CD4-positive, alpha-beta T cell treated with Interleukin-21 for 1 hour (primary cell): ENCODE results near the gene CERS6.

Experiments
- DNase-seq: peaks from one replicate; pipeline ENCODE4 v3.0.0-alpha.2; 2020

Gene CERS6

DNA sequence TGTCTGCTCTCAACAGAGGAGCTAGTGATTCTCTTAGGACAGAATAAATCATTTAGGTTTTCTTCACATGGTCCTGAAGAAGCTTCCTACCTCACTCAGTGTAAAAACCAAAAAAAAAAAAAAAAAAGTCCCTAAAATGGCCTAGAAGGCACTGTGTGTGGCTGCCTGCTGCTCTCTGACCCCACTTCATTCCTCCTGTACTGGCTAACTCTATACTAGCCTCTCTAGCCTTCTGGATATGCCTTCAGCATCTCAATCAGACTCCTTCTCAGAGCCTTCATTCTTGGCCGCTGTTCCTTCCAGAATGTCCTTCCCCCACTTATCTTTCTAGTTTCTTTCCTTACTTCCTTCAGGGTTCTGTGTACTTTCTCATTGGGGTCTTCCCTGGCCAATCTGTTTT lies 82.1 kb downstream of the CERS6 start:
- DNase-seq = no peak

DNA sequence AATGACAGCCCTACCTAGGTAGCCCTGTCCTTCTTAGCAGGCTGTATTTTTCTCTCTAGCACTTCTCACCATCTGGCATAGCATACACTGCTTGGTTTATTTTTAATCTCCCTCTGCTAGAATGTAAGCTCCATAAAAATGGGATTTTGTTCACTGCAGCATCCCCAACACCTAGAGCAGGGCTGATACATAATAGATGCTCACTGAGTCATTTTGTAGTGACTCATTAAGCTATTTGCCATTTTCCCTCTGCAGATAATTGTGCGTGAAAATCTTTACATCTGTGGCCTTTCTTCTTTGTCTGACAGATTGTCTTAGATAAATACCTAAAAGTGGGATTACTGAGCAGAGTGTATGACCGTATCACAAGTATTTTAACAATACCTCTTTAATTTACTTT lies 82.5 kb downstream of the CERS6 start:
- no peak for DNase-seq

DNA sequence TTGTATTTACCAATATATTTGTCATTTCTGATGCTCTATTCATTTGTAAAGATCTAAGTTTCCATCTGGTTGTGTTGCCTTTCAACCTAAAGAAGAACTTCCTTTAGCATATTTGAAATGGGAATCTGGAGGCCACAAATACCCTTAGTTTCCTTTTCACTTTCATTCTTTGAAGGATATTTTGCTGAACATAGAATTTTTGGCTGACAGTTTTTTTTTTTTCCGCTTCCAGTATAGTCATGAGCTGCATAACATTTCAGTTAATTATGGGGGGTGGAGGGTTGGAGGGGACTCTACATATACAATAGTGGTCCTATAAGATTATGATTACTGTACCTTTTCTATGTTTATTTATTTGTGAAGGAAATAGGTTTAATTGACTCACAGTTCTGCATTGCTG lies 83.9 kb downstream of the CERS6 start:
- no peak for DNase-seq

DNA sequence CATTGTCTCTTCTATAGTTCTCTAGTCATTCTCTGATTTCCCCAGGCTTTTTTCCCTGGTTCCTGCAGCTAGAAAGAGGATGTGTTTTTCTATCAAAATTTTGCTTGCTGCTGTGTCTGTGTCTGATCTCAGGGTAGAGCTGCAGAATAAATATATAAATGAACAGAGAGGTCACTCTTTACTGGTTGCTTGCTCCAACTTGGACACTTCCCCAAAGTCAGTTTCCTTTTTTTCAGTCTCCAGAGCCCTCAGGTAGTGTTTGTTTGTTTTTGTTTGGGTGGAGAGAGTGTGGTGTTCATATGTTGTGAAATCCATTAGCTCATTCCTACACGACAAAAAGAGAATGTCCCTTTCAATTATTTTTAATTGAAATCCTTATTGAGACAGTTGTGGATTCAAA lies 85.8 kb downstream of the CERS6 start:
- DNase-seq = no peak

DNA sequence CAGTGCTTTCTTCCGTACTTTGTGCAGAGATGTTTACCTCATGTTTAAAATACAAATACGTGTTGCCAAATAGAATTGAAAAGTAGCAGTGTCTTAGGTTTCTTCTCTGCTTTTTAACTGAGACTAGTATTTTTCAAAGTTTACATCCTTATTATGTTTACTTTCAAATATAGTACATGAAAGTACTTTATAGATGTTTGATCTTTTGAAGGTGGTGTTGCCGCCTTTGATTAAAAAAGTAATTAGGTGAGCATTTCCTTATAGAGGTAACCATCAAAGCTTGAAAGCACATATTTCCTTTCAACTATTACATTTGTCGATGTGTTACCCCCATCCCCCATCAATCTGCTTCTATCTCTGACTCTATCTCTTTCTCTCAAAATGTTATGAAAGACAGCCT lies 87.0 kb downstream of the CERS6 start:
- peak; percentile 0 for DNase-seq

- DNase-seq = no peak
Measured at GRCh38 chr2:168543935-168544334, 87.9 kb downstream of the CERS6 start.

DNA sequence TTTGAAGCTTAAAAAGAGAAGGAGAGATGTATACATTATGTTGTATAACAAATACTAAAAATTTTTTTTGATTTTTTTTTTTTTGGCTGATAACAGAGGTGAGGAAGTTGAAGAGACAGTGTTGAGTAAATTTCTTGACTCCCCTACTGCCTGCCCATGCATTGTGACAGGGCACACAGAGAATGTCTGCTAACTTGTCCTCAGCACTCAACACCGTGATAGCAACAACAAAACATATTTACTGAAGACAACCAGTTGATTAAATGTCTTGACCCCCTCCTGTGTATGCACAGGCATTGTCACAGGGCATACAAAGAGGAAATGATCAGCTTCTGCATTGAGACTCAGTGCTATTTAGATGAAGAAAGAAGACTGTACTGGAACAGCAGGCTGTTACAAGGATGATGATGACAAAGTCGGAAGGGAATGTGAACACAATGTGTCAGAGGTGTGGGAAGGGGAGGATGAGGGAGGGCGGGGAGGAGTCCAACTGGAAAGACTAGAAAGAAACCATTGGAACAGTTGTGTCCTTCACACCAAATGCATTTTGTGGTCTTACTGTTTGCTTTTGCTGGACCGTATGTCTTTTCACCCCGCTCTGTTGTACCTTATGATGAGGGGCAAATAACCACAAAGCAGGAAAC lies 89.5 kb downstream of the CERS6 start:
- DNase-seq = no peak

- no peak for DNase-seq
Measured at GRCh38 chr2:168550670-168551069, 94.6 kb downstream of the CERS6 start.

- no peak for DNase-seq
Measured at GRCh38 chr2:168552450-168552856, 96.4 kb downstream of the CERS6 start.

- no peak for DNase-seq
Measured at GRCh38 chr2:168555283-168555682, 99.2 kb downstream of the CERS6 start.

DNA sequence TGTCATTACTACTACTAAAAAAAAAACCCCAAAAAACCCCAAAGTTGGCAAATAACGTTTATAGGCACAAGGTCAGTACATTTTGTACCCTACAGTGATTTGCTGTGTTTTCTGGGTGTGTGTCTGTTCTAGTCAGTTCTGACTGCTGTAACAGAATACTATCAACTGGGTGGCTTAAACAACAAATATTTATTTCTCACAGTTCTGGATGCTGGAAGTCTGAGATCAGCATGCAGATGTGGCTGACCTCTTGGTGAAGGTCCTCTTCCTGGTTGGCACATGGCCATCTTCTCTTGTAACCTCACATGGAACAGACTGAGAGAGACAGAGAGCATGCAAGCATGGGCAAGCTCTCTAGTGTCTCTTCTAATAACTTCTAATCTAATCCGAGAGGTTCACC lies 103.1 kb downstream of the CERS6 start:
- DNase-seq = no peak

- DNase-seq = no peak
Measured at GRCh38 chr2:168560817-168561499, 104.9 kb downstream of the CERS6 start.

- DNase-seq = no peak
Measured at GRCh38 chr2:168561991-168562390, 105.9 kb downstream of the CERS6 start.

DNA sequence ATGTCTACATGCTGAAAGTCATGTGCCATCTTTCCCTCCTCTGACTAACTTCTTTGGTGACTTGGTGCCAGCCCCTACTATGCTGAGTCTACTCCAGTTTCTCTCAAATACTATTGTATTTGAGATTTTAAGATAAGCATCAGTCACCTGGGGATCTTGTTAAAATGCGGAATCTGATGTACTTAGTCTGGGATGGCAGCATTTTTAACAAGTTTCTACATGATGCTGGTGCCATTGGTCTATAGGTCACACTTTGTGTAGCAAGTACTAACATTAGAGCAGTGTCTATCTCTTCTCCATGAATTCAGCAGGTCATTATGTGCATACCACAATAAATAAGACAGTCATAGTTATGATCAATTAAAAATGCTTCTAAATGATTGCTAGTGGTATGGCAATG lies 106.9 kb downstream of the CERS6 start:
- DNase-seq = no peak

- DNase-seq = no peak
Measured at GRCh38 chr2:168564641-168565040, 108.6 kb downstream of the CERS6 start.

DNA sequence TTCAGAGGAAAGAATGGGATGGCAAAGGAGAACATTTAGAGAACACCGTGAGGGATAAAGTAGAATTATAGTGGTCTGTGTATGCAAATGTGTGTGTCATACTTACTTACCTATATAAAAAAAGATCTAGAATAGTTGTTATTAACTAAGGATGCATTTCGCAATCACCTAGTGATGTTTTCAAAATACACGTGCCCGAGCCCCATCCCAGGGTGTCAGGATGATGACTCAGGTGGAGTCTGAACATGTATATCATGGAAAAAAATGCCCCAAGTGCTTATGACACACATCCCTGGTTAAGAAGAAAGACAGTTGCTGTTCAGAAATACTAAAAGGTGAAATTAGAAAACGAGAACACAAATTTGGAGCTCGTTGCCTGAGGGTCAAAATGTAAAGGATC lies 109.0 kb downstream of the CERS6 start:
- no peak for DNase-seq

DNA sequence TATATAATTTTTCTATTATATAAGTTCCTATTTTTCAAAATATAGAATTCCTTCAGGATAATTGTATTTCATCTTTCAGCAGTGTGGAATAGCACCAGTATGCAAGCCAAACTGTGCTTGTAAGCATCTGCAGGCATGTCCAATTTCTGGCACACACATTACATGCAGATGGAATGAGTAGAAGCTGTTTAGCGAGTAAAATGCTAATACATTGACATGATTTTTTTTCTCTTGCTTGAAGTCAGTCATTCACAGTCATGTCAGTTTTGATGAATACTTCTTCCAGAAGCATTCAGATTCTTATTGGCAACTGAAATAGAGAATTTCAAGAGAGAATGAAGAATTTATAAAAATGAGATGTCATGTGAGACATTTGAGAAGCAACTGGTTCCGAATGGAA lies 109.4 kb downstream of the CERS6 start:
- DNase-seq = no peak

DNA sequence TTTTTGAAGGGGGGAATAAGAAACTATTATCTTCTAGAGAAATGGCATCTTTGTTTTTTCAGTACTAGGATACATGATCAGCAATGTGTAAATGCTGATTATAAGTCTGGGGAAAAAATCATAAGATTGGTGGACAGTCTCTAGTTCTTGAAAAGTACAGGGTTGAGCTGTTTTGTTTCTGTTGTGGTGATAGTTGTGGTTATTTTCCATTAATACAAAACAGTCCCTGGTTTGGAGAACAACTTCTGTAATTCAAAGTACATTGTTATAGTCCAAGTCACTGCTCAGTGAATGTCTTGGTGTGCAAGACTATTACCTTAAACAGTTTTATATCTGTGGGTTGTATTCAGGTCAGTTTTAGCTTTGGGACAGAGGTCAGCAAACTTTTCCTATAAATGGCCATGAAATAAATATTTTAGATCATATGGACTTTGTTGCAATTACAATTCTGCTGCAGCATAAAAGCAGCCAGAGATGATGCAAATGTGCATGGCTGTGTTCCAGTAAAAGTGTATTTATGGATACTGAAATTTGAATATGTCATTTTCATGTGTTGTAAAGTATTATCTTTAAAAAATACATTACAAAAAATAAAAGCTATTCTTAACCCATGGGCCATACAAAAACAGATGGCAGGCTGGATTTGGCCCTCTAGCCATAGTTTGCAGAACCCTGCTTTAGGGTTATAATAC lies 111.0 kb downstream of the CERS6 start:
- no peak for DNase-seq

- no peak for DNase-seq
Measured at GRCh38 chr2:168567836-168568235, 111.8 kb downstream of the CERS6 start.

DNA sequence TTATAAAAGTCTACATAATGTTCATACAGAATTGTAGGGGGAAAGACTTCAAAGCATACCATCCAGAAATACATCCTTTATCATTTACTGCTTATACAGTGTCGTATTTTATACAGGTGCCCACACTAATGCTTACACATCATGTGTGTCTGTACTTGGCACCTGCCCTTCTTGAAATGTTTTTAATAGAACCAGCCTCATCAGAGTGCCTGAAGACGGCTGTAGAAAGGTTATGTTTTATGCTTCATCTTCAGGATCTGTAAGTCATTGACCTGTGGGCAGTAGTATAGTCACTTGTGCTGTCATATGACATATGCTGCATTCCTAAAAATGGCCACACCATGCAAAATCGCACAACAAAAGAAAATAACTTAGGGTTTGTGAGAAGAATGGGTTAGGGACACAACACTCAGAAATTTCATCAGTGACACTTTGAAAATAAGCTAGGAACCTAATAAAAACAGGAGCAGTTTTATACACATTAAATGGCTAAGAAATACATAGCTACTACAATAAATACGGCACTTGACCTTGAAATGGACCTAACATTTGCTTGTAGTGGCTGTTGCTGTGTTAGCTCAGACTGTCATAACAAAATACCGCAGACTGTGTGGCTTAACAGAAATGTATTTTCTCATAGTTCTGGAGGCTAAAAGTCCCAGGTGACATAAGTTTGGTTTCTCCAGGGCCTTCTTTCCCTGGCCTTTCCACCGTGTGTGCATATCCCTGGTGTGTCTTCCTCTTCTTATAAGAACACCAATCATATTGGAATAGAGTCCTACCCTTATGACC lies 112.6 kb downstream of the CERS6 start:
- DNase-seq = no peak

- no peak for DNase-seq
Measured at GRCh38 chr2:168571061-168571460, 115.0 kb downstream of the CERS6 start.

DNA sequence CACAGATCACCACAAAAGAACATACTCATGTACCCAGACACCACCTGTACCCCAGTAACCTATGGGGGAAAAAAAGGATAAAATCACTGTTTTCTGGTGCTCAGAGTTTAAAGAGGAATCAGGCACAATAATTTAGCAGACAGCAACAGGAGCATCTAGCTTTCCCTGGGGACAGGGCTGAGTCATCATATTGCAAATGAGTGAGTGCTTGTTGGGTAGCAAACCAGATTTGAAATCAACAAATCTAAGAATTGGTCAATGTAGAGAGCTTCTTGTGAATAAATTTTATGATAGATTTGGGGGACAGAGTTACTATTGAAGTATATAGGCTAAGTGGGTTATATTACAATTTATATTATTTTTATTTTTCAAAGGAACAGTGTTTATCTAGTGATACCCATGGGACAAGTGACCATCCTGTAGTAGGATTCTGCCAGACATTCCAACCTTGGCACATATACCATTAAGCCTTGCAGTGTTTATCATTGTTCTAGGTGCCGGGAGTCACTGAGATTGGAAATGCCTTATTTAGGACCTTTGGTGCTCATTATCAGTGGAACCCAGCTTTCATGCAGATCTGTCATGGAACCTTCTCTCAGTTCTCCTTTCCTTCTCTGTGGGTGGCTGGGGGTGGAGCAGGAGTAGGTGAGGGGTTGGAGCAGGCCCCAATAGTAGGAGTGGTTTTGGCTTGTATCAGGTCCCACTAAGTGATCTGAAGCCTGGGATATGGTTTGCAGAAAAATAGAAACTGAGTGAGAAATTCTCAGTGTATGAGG lies 117.2 kb downstream of the CERS6 start:
- DNase-seq = no peak
